CD4-positive, alpha-beta T cell treated with Interferon alpha-2 for 1 hour (primary cell): ENCODE results near the gene CMC4.

Experiments used
- DNase-seq, 2 donors: peaks; one replicate each; pipeline ENCODE4 v3.0.0-alpha.2; 2020 to 2022

The CMC4 gene

DNA sequence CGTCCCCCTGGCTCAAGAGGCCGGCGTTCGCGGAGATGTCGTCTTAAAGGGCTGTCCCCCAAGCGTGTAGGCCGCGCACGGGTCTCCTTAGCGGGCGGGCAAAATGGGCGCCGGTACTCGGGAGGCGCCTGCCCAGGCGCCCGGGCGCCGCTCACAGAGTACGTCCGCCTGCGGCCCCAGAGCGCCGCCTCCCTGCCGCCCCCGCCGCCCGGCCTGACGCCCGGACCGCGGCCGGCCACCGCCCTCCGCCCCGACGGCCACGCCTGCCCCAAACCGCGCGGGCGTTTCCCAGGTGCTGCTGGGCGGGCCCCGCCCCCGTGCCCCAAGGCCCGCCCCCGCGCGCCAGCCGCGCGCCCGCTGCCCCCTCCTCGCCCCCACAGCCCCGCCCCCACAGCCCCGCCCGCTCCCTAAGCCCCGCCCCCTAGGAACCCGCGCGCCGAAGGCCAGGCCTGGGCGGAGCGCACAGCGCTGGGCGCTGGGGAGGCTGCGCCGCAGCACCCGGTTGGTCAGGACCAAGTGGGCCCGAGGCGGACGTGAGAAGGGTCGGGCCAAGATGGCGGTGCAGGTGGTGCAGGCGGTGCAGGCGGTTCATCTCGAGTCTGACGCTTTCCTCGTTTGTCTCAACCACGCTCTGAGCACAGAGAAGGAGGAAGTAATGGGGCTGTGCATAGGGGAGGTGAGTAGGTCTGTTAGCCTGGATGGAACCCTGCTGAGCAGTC is at the start of gene CMC4, which contains the start of the genes BRCC3 and MTCP1:
CMC4 (minus strand) TSS at position 162 of the 719 bp plus-strand sequence. CDS start 7,113 bp downstream, outside the sequence.
BRCC3 (plus strand) TSS at position 534 of the 719 bp plus-strand sequence; CDS start at position 554, 20 bp downstream.
MTCP1 (minus strand) TSS at position 162 of the 719 bp plus-strand sequence. CDS start 5,126 bp downstream, outside the sequence.
- peak; percentile 78 to 84 for DNase-seq

DNA sequence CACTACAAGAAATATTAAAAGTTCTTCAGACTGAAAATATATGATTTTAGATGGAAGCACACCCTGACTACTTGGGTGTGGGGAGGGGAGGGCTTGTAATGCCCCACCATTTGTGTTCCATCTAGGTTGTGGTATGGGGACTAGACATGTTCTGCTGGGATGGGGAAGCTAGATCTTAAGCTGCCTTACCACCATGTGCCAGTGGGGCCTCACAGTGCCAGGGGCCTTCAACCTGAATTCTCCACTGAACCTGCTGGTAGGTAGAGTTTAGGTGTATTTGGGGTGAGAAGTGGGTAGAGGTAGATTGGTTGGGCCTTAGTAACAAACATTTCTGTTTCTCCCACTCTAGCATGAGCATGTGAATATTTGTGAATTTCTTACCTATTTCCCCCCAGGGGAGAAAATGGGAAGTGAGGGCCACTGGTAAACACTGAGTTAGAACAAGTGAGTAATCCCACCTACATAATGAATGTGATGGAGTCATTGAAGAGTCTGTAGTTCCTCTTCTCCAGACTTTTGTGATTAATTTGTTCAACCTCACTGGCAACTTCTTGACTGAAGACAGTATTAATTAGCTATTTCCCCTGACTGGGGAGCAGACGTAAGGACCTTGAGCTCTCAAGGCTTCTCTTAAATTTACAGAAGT is 44.4 kb upstream of the CMC4 start:
- DNase-seq = no peak

- no peak for DNase-seq
Observed at GRCh38 chrX:155113097-155113496, 42.2 kb upstream of the CMC4 start.

GRCh38 chrX:155112171-155112570 is 41.2 kb upstream of the CMC4 start:
- DNase-seq = no peak

DNA sequence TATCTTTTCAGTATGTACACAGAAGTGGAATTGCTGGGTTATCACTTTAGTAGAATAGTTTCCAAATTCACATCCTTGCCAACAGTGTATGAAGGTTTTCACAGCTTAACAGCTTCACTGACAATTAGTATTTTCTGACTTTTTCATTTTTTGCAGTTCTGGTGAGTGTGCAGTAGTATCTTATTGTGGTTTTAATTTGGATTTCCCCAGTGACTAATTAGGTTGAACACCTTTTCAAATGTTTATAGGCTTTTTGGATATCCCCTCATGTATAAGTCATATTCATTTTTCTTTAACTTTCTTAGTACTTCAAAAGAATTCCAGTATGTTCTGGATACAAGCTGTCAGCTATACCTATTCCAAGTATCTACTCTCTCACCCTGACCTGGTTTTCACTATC is 37.5 kb upstream of the CMC4 start:
- no peak for DNase-seq

DNA sequence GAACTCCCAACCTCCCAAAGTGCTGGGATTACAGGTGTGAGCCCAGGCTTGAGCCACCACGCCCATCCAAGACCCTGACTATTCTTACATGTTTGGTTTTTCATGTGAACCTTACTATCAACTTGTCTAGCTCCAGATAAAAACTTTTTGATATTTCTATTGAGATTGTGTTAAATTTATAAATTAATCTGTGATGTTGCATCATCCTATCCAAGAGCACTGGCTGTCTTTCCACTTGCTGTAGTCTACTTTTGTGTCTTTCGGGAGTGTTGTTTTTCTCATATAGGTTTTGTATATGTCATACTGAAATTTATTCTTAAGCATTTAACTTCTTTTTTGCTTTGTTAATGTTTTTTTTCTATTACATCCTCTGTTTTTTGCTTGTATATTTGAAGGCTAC is 35.0 kb upstream of the CMC4 start:
- no peak for DNase-seq

DNA sequence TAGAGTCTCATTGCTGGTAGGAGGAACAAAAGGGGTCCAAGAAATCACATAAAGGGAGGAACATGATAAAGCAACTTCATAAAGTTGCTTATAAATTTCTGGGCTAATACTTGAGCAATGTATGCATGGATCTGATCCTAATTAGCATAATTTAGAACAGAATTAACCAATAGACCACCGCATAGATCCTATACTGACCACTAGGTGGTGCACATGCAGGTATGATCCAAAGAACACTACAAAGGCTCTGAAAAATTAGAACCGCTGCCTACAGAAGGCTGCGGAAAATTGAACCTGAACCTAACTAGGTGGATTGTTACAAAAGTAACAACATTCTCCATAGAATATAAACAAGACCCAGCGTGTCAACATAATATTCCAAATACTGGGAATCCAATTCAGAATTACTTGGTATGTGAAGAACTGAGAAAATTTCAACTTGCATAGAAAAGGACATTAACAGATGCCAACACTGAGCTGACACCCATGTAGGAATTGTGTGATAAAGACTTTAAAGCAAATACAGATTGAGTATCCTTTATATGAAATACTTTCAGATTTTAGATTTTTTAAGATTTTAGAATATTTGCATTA is 23.6 kb upstream of the CMC4 start:
- DNase-seq = peak in 1 of 2 donors; percentile 60

DNA sequence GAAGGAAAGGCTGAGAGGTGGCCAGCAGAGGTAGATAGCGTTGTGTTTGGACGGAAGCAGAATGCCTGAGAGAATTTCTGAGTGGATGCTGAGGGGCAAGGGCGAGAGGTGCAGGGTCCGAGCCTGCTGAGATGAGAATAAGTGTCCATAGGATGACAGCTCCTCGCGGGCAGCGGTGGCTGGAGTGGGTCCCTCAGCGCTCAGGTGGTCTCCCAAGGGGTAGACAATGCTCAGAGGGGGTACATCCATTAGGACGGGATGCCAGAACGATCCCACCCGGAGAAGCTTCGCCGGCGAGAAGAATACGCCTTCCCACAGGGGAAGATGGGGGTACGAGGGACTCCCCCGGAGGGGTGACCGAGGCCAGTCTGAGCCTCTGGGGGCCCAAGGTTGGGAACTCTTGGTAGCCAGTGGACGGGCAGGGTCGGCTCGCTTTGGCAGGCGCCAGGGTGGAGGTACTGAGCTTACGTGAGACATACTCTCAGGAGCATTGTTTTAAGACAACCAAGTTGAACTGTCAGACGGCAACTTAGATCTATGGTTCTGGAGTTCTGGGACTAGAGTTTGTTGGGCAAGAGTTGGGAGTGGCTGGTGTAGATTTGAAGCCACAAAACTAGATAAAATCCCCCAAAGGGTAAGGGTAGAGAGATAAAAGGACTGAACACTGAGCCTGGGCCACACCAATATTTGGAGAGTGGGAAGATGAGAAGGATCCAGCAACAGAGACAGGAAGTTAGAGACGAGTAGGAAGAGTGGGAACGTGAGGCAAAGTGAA is 16.2 kb upstream of the CMC4 start:
- DNase-seq = no peak

- peak; percentile 20 to 52 for DNase-seq
Observed at GRCh38 chrX:155086202-155086840, 15.4 kb upstream of the CMC4 start.

DNA sequence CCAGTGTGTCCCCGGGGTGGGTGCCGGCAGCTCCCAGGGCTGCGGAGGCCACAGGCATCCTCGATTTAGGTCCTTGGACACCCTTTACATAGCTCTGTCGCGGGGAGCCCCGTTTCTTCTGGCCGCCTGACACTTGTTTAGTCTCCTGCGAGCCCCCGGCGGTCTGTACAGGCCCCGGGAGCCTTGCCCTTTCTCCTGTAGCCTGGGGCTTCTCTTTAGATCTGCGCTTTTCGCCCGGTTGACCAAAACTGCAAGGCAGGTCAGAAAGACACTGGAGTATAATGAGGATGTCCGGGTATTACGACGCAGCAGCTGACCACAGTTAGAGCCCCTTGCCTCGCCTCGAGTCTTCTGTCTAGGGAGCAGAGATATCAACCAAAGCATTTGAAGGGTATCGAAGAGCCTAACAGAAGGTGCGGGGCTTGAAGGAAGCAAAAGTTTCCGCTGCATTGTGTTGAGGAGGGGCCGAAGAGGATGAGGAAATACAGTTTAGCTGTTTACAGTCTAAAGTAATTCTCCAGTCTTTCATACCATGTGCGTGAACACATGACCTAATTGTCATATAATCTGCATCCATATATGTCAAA is 851 bp upstream of the CMC4 start:
- DNase-seq = peak in 1 of 2 donors; percentile 17

- no peak for DNase-seq
Observed at GRCh38 chrX:155070663-155070974, 317 bp downstream of the CMC4 start.

DNA sequence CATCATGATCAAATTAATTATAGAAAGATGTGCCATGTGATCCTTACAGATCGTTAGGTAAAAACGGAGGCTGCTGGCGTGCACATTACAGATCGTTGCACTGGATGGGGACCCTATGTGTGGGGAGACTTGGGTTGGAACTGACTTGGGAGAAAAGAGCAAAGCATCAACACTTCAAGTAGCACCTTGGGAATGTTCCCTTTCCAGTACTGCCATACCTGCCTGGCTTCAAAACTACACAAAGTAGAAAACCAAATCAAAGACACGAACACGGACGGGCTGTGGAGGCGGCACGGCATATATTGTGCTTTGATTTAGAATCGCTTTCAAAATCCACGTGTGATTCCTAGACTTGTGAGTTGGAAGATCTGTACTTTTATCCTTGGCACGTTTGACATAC is 898 bp downstream of the CMC4 start:
- no peak for DNase-seq

- no peak for DNase-seq
Observed at GRCh38 chrX:155069414-155069813, 1.5 kb downstream of the CMC4 start.

DNA sequence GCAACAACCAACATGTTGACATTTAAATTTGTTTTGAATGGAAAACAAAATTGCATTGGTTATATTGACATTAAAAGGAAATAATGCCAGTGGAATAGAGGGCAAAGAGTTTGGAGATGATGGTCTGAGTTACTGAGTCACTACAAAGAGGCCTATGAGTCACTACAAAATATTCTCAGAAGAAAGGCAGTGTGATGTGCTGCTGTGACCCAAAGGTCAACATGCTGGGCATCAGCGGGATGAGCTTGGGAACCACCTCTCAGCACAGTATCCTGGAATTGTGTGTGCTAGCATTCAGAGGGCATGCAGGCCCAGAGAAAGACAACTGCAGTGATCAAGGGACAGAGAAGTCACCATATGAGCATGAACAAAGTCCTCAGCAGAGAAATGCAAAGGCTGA is 2.8 kb downstream of the CMC4 start:
- DNase-seq = no peak

DNA sequence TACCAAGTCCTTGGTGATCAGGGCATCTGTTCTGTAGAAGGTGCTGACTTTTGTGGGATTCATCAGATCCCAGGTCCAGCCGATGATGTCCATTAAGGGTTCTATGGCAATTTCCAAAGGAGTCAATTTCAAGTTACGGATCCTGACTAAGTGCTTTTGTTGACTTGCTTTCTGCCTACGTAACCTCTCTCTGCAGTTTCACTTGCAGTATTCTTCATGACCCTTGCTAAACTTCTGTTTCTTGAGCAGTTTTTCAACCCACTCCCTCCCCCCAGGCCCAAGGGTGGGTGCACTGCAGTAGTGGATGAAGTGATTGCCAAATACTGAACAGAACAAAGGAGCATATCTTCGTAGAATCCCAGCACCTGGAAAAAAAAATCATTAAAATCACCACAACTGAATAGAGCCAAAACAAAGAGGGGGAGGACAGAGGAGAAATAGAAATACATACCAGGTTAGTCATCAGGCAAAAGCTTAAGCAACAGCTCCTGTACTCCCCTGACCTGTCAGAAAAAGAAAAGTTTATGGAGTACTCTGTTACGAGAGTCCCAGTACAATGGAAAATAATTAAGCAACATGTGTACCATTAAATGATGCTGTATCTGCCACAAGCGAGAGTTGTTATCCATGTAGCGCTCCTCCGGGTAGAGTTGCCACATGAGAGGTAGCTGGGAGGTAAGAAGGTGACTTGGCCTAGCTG is 5.8 kb downstream of the CMC4 start:
- DNase-seq = no peak

- no peak for DNase-seq
Observed at GRCh38 chrX:155061760-155062159, 9.2 kb downstream of the CMC4 start.

DNA sequence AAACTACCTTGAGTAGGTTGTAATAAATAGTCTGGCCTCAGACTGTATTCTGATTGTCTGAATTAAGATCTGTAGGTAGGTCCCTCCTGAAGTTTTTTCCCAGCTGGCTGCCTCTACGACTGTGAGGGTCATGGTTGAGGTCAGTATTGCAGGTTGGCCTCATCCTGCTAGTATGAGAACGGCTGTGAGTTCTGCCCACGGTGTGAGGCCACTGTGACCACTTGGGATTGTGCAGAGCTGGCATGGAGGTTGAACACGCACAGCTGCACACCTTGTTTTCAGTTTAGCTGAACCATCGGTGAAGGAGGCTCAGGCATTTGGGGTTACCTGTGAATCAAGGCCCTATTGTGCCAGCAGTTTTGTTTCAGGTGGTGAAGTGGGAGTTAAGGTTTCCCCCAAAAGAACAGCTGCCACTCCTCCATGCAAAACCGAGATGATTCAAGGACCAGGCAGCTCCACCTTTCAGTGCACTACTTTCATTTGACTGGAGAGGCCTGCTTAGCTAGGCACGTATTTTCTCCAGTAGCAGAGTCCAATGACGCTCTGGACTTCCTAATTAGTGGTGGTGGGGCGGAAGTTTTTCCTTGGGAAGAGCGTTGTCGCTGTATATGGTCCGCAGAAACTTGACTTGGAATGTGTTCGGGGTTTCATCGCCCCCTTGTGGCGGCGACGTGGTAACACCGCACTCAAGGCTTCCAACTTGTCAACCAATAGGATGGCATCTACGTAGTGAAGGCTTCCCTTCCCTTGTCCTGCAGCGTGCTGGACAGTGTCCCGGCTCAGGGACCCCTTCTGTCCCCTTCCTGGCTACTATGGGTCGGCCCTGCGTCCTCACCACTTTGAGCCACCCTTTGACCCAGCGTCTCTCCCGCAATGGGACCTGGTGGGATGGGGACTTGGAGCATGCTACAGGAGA is 13.8 kb downstream of the CMC4 start:
- peak; percentile 45 to 65 for DNase-seq

DNA sequence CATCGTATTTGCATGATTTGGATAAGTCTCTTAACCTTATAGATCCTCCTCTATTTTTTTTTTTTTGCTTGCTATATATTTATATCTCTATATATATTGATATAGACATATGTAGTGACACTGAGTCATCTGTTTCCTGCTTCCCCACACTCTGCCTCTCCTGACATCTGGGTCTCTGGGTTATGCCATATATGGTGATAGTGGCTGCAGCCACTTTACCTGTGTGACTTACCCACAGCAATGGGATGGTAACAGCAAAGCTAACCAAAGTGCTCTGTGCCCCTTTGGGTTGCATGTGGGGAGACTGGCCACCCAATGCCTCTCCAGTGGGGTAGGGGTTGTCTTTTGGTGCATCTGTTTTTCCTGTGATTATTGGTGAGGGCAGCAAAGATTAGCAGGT is 14.5 kb downstream of the CMC4 start:
- DNase-seq = peak in 1 of 2 donors; percentile 17

DNA sequence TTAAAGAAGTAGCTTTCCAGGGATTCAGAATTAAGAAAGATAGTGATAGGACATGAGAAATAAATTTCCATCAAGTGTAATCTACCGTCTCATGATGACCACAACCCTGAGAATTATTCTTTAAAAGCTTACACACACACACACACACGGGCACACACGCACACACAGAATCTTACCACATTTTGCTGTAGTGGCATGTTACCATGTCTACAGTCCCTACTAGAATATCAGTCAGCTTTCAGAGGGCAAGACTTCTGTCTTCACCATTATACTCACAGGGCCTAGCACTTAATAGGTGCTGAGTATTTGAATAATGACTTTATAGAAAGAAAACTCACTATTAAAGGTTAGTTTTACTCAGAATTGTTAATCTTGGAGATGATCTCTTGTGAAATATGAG is 15.4 kb downstream of the CMC4 start:
- no peak for DNase-seq

GRCh38 chrX:155054255-155054654 is 16.7 kb downstream of the CMC4 start:
- DNase-seq = no peak

- DNase-seq = no peak
Observed at GRCh38 chrX:155053656-155054055, 17.3 kb downstream of the CMC4 start.
